ENCODE results near the gene CFC1.
"Not testable (repeated sequence)": the region's sequence is repeated elsewhere in the genome, so short reads cannot be mapped to it uniquely, and the experiment has no call there.

The CFC1 gene

GRCh38 chr2:130588688-130589458 is 10.5 kb downstream of the CFC1 start:
- peak; percentile 53 for FAIRE-seq
- not testable (repeated sequence) for DNase-seq (ENCODE audit: extremely low spot score, insufficient read length, low read depth)

- FAIRE-seq; DNase-seq (ENCODE audit: extremely low spot score, insufficient read length, low read depth): not testable (repeated sequence)
Measured at GRCh38 chr2:130584726-130585125, 14.6 kb downstream of the CFC1 start.

- not testable (repeated sequence) for FAIRE-seq; DNase-seq (ENCODE audit: extremely low spot score, insufficient read length, low read depth)
Measured at GRCh38 chr2:130583582-130583981, 15.8 kb downstream of the CFC1 start.

- not testable (repeated sequence) for DNase-seq (ENCODE audit: extremely low spot score, insufficient read length, low read depth); FAIRE-seq
Measured at GRCh38 chr2:130582970-130583369, 16.4 kb downstream of the CFC1 start.

GRCh38 chr2:130581491-130581890 is 17.9 kb downstream of the CFC1 start:
- not testable (repeated sequence) for DNase-seq (ENCODE audit: extremely low spot score, insufficient read length, low read depth); FAIRE-seq

- not testable (repeated sequence) for DNase-seq (ENCODE audit: extremely low spot score, insufficient read length, low read depth); FAIRE-seq
Measured at GRCh38 chr2:130579121-130579520, 20.3 kb downstream of the CFC1 start.

GRCh38 chr2:130577559-130577958 is 21.8 kb downstream of the CFC1 start:
- not testable (repeated sequence) for DNase-seq (ENCODE audit: extremely low spot score, insufficient read length, low read depth); FAIRE-seq

GRCh38 chr2:130576209-130576784 is 23.1 kb downstream of the CFC1 start:
- DNase-seq (ENCODE audit: extremely low spot score, insufficient read length, low read depth); FAIRE-seq: not testable (repeated sequence)

GRCh38 chr2:130574230-130574629 is 25.1 kb downstream of the CFC1 start:
- not testable (repeated sequence) for FAIRE-seq; DNase-seq (ENCODE audit: extremely low spot score, insufficient read length, low read depth)

- FAIRE-seq: not testable (repeated sequence)
Measured at GRCh38 chr2:130571929-130572328, 27.4 kb downstream of the CFC1 start.

GRCh38 chr2:130566165-130566564 is 33.2 kb downstream of the CFC1 start:
- DNase-seq (ENCODE audit: extremely low spot score, insufficient read length, low read depth); FAIRE-seq: not testable (repeated sequence)

More at GRCh38 chr2:130571929-130572328, 27.4 kb downstream of the CFC1 start:
- DNase-seq (ENCODE audit: extremely low spot score, insufficient read length, low read depth): not testable (repeated sequence)

- DNase-seq (ENCODE audit: extremely low spot score, insufficient read length, low read depth); FAIRE-seq: not testable (repeated sequence)
Measured at GRCh38 chr2:130556441-130556840, 42.9 kb downstream of the CFC1 start.

- not testable (repeated sequence) for DNase-seq (ENCODE audit: extremely low spot score, insufficient read length, low read depth); FAIRE-seq
Measured at GRCh38 chr2:130554178-130554577, 45.2 kb downstream of the CFC1 start.

GRCh38 chr2:130549475-130549874 is 49.9 kb downstream of the CFC1 start:
- not testable (repeated sequence) for DNase-seq (ENCODE audit: extremely low spot score, insufficient read length, low read depth); FAIRE-seq

GRCh38 chr2:130548418-130548817 is 51.0 kb downstream of the CFC1 start:
- not testable (repeated sequence) for DNase-seq (ENCODE audit: extremely low spot score, insufficient read length, low read depth); FAIRE-seq

GRCh38 chr2:130544978-130545377 is 54.4 kb downstream of the CFC1 start:
- FAIRE-seq; DNase-seq (ENCODE audit: extremely low spot score, insufficient read length, low read depth): not testable (repeated sequence)

- not testable (repeated sequence) for FAIRE-seq; DNase-seq (ENCODE audit: extremely low spot score, insufficient read length, low read depth)
Measured at GRCh38 chr2:130543785-130544528, 55.4 kb downstream of the CFC1 start.

GRCh38 chr2:130542789-130543188 is 56.6 kb downstream of the CFC1 start:
- FAIRE-seq; DNase-seq (ENCODE audit: extremely low spot score, insufficient read length, low read depth): not testable (repeated sequence)

All from GM18507 (cell line).